Stomach (tissue), 4 donors: Measurements from ENCODE around the gene EEF1E1.

Source experiments
- POLR2A ChIP-seq, 4 donors: fragments of 450-650 bp; IDR thresholded peaks; one replicate each; pipeline ENCODE4 v1.6.1; 2016; ENCODE audit warnings: antibody characterized with exemption in 4 of 4, control low read depth in 2 of 4, mild to moderate bottlenecking in 1 of 4, moderate library complexity in 1 of 4
- TF ChIP-seq, protein P1 (sequence below), 7 experiments: fragments of 450-650 bp in 4 of 7; fragments of 200-600 bp in 3 of 7; sonication (generic) in 3 of 7; IDR thresholded peaks; one replicate each; pipeline ENCODE4 v1.5.1; 2016 to 2019; ENCODE audit warnings: antibody characterized with exemption in 7 of 7, control low read depth in 2 of 7, mild to moderate bottlenecking in 1 of 7

DNA sequence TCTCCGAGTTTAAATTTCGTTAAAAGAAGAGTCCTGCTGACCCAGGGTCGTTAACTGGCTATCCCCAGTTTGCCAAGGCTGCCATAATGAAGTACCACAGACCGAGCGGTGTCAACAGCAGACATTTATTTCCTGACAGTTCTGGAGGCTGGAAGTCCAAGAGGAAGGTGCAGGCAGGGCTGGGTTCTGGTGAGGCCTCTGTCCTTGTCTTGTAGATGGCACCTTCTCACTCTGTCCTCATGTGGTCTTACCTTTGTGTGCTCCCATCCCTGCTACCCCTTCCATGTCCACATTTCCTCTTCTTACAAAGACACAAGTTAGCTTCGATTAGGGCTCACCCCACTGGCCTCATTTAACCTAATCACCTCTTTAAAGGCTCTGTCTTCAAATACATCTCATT, 29.8 kb upstream of the EEF1E1 start:
- TF ChIP-seq, protein P1, sequence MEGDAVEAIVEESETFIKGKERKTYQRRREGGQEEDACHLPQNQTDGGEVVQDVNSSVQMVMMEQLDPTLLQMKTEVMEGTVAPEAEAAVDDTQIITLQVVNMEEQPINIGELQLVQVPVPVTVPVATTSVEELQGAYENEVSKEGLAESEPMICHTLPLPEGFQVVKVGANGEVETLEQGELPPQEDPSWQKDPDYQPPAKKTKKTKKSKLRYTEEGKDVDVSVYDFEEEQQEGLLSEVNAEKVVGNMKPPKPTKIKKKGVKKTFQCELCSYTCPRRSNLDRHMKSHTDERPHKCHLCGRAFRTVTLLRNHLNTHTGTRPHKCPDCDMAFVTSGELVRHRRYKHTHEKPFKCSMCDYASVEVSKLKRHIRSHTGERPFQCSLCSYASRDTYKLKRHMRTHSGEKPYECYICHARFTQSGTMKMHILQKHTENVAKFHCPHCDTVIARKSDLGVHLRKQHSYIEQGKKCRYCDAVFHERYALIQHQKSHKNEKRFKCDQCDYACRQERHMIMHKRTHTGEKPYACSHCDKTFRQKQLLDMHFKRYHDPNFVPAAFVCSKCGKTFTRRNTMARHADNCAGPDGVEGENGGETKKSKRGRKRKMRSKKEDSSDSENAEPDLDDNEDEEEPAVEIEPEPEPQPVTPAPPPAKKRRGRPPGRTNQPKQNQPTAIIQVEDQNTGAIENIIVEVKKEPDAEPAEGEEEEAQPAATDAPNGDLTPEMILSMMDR (IDR thresholded peaks at IDR 0.05), result no peak
- TF ChIP-seq POLR2A (IDR thresholded peaks at IDR 0.05), result no peak
